Measurements from ENCODE around the gene LYRM2.

Gene LYRM2

GRCh38 chr6:89638320-89639195 lies at the start of gene LYRM2:
Gene LYRM2 (minus strand): TSS chr6:89638747. CDS start chr6:89638716, 31 bp downstream.
- peak; percentile 90 to 92 for DNase-seq

DNA sequence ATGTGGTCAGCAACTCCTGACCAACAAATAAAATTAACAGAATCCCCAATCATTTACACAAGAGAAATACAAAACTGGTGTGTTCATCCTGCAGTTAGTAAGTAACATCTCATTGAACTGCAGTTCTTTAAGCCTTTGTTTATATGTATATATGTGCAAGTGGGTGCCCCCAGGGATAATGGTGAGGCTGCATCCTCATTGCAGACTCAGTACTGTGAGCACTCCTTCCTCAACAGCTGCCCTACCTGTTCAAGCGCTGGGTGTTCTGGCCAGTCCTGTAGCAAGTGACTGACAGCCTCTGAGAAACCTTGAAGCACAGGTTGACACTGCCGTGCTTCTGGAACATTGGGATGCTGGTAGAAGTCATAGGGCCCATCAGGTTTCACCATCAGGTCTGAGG lies 49.8 kb upstream of the LYRM2 start:
- no peak for DNase-seq

DNA sequence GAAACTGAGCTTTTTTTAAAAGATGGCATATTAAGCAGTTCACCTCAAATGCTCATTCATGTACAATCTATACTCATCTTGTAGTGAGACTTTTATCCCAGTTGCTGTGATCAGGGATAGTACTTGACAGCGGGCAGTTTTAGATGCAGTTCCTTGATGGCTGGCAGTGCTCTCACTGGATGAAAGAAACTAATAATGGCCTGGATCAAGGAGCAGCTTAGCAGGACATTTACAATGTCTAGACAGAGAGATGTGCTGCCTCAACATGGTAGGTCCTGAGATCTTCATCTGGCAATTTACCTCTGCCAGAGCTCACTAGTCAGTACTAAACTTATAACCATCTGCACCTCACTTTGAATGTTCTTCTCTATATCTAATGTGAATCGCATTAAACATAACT lies 46.8 kb upstream of the LYRM2 start:
- no peak for DNase-seq

DNA sequence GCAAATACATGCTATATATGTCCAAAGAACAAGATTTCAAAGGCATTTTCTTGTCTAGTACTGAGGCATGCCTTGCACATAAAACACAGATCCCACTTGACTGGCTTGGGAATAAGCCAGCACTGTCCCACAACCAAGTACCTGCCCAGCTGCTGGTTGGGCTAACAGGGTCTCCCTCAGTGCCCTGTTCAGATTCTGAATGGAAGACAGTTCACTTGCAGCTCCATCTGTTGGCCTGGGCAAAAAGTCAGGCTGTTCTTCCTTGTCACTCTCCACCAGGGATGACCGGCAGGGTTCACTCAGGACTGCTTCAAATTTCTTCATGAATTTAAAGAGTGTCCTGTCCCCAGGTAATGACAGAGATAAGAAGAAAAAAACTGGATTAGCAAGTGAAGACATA lies 44.4 kb upstream of the LYRM2 start:
- DNase-seq: no peak

DNA sequence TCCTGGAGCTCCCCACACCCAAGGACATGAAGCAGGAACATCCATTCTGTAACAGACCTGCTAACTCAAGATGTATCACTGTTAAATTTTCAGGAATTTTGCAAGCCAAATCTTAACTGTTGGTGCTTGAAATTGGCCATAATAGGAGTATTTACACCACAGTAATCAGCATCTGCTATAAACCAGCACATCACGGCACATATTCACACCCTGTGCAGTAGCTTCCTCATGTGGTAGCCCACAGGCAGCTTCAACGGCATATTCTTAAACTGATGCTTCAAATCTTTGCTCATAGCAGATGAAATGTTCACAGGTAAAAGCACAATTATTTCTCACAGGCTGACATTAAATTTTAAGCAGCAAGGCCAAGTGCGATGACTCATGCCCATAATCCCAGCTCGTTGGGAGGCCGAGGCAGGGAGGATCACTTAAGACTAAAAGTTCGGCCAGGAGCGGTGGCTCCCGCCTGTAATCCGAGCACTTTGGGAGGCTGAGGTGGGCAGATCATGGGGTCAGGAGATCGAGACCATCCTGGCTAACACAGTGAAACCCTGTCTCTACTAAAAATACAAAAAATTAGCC lies 43.5 kb upstream of the LYRM2 start:
- no peak for DNase-seq

DNA sequence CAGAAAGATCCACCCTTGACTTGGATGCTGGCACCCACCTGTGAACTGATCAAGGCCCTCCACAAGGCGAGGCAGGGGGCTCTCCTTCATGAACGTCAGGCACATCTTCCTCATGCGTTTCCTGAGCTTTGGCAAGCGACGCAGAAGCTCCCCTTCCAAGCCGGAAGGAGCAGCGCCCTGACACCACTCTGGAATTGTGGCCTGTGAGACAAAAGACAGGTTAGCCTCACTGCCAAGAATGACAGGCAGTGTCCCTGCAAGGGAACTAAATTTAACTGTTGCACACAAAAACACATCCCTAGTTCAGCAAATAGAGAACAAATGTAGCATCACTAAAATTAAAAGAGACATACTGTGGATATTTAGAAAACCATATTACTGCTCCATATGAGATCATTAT lies 42.0 kb upstream of the LYRM2 start:
- no peak for DNase-seq

GRCh38 chr6:89680150-89680549 lies 41.6 kb upstream of the LYRM2 start:
- DNase-seq: no peak

GRCh38 chr6:89679215-89680120 lies 40.9 kb upstream of the LYRM2 start:
- no peak for DNase-seq

- DNase-seq: no peak
Observed at GRCh38 chr6:89678531-89678930, 40.0 kb upstream of the LYRM2 start.

DNA sequence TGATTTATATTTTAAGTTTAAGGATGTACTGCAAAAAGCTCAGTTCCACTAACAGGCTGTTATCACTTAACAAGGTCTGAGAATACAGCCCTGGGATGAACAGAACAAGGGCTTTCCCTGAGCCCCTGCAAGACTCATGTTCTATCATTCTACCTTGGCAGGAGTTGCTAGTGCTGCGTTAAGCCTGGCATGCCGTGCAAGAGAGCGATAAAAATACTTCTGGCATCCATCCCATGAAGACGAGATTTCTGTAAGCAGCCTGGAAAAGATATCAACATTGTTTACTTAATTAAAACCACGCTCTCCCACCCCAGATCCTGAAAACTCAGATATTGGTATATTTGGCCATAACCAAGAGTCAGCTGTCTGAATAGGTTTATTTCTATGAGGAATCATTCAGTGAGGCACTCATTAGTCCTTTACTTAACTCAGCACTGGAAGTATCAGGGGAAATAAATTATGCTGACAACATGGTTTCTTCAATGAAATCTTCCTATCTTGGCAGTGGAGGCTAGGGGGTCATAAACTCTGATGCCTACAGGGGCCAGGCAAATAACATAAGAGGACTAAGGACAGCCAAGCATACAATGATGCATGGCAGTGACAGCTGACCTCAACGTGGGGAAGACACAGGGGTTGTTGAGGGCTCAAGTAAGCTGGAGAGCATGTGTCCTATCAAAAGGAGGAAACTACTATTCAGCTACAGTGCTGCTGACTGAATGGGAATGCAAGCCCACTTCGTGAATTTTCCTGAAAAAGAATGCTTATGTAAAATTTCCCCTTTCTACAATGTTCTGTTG lies 37.6 kb upstream of the LYRM2 start:
- no peak for DNase-seq

DNA sequence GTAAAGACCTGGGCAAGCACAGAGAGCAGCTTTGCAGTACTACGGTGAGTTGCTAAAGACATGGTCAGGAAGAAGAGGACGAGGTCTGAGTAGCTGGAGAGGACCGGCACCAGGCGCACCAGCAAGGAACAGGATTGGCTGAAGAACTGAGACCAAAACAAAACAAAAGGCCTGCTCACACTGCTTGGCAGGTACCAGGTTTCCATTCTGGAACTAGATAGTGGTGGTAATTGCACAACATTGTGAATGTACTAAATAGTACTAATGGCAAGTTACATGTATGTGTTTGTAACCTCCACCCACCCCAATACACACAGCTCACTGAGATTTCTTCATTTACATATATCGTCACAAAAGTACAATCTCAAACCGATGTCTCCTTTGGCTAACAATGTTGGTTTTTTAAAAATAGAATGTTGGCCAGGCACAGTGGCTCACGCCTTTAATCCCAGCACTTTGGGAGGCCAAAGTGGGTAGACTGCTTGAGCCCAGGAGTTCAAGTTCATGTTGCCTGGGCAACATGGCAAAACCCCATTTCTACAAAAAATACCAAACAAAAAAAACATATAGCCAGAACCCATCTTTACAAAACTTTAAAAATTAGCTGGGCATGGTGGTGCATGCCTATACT lies 32.5 kb upstream of the LYRM2 start:
- no peak for DNase-seq

GRCh38 chr6:89669002-89669401 lies 30.5 kb upstream of the LYRM2 start:
- DNase-seq: no peak

DNA sequence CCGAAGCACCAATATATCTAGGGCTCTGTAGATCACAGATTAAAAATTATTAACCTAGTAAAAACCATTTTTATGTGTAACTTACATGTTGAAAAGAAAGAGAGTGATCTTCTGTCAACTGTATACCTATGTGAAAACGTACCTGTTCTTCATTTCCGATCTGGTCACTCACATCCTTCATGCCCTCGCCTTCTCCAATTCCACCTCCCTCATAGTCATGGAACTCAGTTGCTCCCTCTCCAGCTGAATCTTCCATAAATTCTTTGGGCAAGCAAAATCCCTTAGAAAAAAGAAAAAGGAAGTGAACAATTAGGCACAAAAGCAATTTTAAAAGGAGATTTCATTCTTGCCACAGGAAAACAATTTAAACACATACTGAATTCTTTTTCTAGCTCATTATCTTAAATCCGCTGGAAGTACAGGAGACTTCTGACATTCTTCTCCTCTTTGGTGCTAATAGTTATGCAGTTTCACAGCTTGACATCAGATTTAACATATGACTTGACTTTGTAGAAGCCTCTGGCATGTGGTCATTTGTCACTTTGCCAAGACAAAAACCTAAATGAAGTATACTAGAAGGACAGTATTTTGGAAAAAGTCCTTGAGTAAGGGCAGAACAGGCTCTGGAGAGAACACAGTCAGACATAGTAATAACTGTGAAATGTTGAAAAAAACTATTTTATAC lies 29.5 kb upstream of the LYRM2 start:
- DNase-seq: no peak

DNA sequence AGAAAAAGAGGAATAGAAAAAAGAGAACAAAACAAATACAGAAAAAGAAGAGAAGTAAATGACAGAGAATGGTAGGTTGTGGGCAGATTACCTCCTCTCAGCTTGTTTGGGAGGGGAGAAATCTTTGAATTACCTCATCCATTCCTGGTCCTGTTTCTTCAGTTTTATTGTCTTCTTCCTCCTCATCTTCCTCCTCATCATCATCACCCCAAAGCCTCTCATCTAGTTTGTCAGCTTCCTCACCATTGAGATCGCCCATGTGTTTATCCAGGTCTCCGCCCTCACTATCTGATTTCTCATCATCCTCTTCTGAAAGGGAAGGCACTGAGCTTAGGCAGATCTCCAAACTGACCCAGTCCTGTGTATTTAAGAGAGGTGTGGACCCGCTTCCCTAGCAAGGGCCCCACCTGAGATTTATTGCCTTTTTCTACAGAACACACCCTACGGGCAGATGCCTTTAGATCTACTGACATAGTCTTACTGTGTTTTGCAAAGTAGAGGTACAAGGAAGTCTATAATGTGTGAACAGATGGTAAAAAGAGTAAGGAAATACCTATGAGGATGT lies 24.2 kb upstream of the LYRM2 start:
- DNase-seq: no peak

DNA sequence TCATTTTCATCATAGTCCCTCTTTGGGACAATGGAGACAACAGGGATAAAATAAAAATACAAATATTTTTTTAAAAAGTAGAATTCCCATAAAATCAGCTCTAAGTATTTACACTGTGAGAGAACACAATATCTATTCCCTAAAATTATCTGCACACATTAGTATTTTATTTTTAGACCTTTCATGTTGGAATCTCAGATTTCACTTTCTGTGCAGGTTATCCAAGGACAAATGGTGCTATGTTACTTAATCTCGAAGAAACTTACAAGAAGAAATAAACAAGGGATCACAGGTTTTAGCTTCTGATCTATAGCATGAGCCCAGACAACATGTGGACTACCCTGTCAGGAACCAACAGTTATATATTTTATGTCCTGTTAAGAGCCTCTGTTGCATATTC lies 23.0 kb upstream of the LYRM2 start:
- DNase-seq: no peak

GRCh38 chr6:89660981-89661380 lies 22.4 kb upstream of the LYRM2 start:
- no peak for DNase-seq

DNA sequence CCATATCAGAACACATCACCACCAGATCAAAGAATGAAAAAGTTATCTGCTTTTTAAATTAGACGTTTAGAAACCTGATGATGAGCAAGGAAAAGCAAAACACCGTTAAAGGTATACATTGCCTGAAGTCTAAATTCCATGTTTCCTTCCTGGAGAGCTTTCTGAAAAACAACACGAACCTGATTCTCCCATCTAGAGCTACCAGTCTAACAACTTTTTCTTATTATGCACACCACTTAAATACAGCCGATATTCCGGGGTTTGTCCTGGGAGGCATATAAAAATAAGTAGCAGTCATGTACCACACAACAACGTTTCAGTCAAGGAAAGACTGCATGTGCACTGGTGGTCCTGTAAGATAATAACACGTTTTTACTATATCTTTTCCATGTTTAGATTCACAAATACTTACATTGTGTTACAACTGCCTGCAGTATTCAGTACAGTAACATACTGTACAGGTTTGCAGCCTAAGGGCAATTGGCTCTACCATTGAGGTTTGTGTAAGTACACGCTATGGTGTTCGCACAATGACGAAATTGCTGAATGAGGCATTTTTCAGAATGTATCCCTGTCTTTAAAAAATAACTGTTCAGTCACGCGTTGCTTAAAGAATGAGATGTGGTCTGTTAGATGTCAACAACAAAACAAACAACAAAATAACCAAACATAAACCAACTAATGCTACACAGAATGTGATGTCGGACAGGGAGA lies 19.1 kb upstream of the LYRM2 start:
- no peak for DNase-seq

GRCh38 chr6:89655122-89655521 lies 16.6 kb upstream of the LYRM2 start:
- DNase-seq: no peak

- no peak for DNase-seq
Observed at GRCh38 chr6:89650579-89650978, 12.0 kb upstream of the LYRM2 start.

GRCh38 chr6:89649682-89650081 lies 11.1 kb upstream of the LYRM2 start:
- DNase-seq: no peak

Data from hippocampal formation (tissue), 2 donors.